A673 (cell line): ENCODE data around the gene RICTOR. TPM values are rescaled to one million over a fixed set of nuclear protein-coding genes. Genes with fewer than 3 reads are reported as not detected.

Experiments used
- BruUV-seq: library from RNA; stranded (reverse); fragments of 400-500 nt; replicated peaks from 2 replicates; lab custom pipeline; 2021; lab: Mats Ljungman, UMichigan
- CTCF ChIA-PET: fragments of 300-600 bp; sonication (Branson Sonifier 250); formaldehyde crosslinking; loops from one replicate; lab custom pipeline; 2022; ENCODE audit warnings: antibody characterized with exemption; lab: Charles Lee
- POLR2A ChIA-PET: fragments of 300-600 bp; sonication (Branson Sonifier 250); formaldehyde crosslinking; loops from one replicate; lab custom pipeline; 2022; ENCODE audit warnings: antibody characterized with exemption; ENCODE audit not compliant: low non-redundant PET; lab: Charles Lee
- DNase-seq: peaks from one replicate; pipeline ENCODE4 v3.0.0-alpha.2; 2015; ENCODE audit warnings: low spot score
- H3K27ac ChIP-seq: fragments of 200-600 bp; sonication (generic); 2 replicates; pipeline ENCODE4 v1.5.1; 2016; ENCODE audit warnings: mixed run types, low read depth, mild to moderate bottlenecking, mixed read lengths, antibody characterized with exemption, low read length; ENCODE audit not compliant: poor library complexity, severe bottlenecking
- H3K27me3 ChIP-seq: fragments of 200-600 bp; sonication (generic); replicated peaks from 2 replicates; pipeline ENCODE4 v1.6.1; 2017; ENCODE audit warnings: mixed run types, low read depth, mild to moderate bottlenecking, mixed read lengths, antibody characterized with exemption, low read length; ENCODE audit not compliant: insufficient read depth, poor library complexity
- H3K36me3 ChIP-seq: fragments of 200-600 bp; sonication (generic); 2 replicates; pipeline ENCODE4 v1.6.1; 2016; ENCODE audit warnings: mixed run types, mild to moderate bottlenecking, mixed read lengths, antibody characterized with exemption, low read length; ENCODE audit not compliant: insufficient read depth, poor library complexity, severe bottlenecking
- H3K4me1 ChIP-seq: fragments of 200-600 bp; sonication (generic); 2 replicates; pipeline ENCODE4 v1.6.1; 2017; ENCODE audit warnings: mixed run types, mild to moderate bottlenecking, mixed read lengths, antibody characterized with exemption, low read length; ENCODE audit not compliant: insufficient read depth, poor library complexity, severe bottlenecking
- H3K4me3 ChIP-seq: fragments of 200-600 bp; sonication (generic); 2 replicates; pipeline ENCODE4 v1.5.1; 2016; ENCODE audit warnings: low read depth, mixed run types, mild to moderate bottlenecking, mixed read lengths, low read length; ENCODE audit not compliant: poor library complexity, severe bottlenecking
- H3K9me3 ChIP-seq: fragments of 200-600 bp; sonication (generic); 2 replicates; pipeline ENCODE4 v1.6.1; 2016; ENCODE audit warnings: mixed run types, low read depth, mild to moderate bottlenecking, mixed read lengths, antibody characterized with exemption, low read length; ENCODE audit not compliant: poor library complexity, severe bottlenecking
- EZH2 ChIP-seq: fragments of 200-600 bp; sonication (generic); IDR thresholded peaks from 2 replicates; pipeline ENCODE4 v1.6.1; 2017; ENCODE audit warnings: borderline replicate concordance, low read depth, mild to moderate bottlenecking, mixed read lengths, antibody characterized with exemption, low read length; ENCODE audit not compliant: poor library complexity, severe bottlenecking
- intact Hi-C: fragments of 100-400 bp; cut with micrococcal nuclease; formaldehyde crosslinking; loops from one replicate; pipeline ENCODE4 v1.10.0; 2022; ENCODE audit not compliant: unreplicated experiment
- total RNA-seq: library from RNA; stranded (reverse); gene quantifications from 2 replicates; pipeline ENCODE4 v1.2.3, GENCODE V29; 2021
- TF ChIP-seq, protein P1 (sequence below): fragments of 300-800, 200-600 bp; sonication (generic); conservative IDR thresholded peaks from 2 replicates; pipeline ENCODE4 v1.5.1; 2017; ENCODE audit warnings: low read depth, mild to moderate bottlenecking, antibody characterized with exemption, low read length, moderate library complexity, mixed read lengths

The RICTOR gene
- total RNA-seq, 1 experiment from 2014 or later = 23.3 TPM

DNA sequence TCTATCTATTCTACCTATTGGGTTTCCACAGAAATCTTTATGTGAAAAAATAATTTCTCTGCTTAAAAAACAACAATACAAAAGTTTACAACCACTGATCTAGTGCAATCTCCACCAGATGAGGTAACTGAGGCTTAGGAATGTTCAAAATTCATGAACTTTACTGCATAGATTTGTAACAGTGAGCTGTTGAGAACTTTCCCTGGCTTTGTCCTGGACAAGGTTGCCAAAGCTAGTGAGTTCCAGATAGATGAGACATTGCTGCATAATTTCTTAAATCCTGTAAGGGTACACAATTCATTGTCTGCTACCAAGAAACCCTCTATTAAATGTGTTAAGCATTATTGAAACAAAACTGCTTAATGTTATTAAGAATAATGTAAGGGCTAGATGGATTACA, 125.7 kb downstream of the RICTOR start:
- TF ChIP-seq, protein P1, sequence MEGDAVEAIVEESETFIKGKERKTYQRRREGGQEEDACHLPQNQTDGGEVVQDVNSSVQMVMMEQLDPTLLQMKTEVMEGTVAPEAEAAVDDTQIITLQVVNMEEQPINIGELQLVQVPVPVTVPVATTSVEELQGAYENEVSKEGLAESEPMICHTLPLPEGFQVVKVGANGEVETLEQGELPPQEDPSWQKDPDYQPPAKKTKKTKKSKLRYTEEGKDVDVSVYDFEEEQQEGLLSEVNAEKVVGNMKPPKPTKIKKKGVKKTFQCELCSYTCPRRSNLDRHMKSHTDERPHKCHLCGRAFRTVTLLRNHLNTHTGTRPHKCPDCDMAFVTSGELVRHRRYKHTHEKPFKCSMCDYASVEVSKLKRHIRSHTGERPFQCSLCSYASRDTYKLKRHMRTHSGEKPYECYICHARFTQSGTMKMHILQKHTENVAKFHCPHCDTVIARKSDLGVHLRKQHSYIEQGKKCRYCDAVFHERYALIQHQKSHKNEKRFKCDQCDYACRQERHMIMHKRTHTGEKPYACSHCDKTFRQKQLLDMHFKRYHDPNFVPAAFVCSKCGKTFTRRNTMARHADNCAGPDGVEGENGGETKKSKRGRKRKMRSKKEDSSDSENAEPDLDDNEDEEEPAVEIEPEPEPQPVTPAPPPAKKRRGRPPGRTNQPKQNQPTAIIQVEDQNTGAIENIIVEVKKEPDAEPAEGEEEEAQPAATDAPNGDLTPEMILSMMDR = no peak
- TF ChIP-seq EZH2 = no peak
- H3K9me3 ChIP-seq = no peaks in the 10 kb centered on the region
- no TSS peak for BruUV-seq
- CTCF ChIA-PET = interaction anchor here (0.6 kb wide), 1 partner anchor 636 kb away, joined by 4 read pairs; no protein-coding TSS in a partner anchor
- peaks cover 3% of the 10 kb centered on the region for H3K4me1 ChIP-seq
- peaks cover 59% of the 10 kb centered on the region for H3K36me3 ChIP-seq
- POLR2A ChIA-PET = interaction anchor here (0.7 kb wide), 1 partner anchor 571 kb away, joined by 3 read pairs; no protein-coding TSS in a partner anchor
- H3K27ac ChIP-seq = no peak overlapping the region
- no peak for DNase-seq
- no peak overlapping the region for H3K4me3 ChIP-seq
- H3K27me3 ChIP-seq = no peaks in the 10 kb centered on the region
- intact Hi-C loops = no loop called here

DNA sequence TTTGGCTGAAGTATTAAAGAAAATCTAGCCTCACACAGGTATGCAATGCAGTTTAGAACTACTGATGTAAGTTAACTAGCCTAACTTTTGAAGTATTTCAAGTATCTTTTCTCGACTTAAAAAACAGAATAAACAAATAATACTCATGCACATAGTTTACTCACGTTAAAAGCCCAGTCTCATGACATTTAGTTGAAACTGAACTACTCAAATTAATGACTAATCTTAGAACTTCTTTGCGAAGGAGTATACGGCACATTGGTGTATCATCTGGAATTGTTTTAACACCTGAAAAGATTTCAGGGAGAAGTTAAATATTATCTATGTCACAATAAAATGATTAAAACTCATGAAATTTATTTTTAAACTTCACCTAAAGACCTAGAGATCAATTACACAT, 129.9 kb downstream of the RICTOR start:
- H3K27ac ChIP-seq = no peak overlapping the region
- BruUV-seq = no TSS peak
- intact Hi-C loops = no loop called here
- H3K36me3 ChIP-seq = peaks cover 40% of the 10 kb centered on the region
- peaks cover 19% of the 10 kb centered on the region for H3K4me1 ChIP-seq
- H3K27me3 ChIP-seq = no peaks in the 10 kb centered on the region
- ChIA-PET POLR2A (no interaction called here), CTCF (no interaction called here)
- no peak overlapping the region for H3K4me3 ChIP-seq
- no peaks in the 10 kb centered on the region for H3K9me3 ChIP-seq
- no peak for TF ChIP-seq EZH2
- TF ChIP-seq, protein P1 = no peak
- DNase-seq = no peak

DNA sequence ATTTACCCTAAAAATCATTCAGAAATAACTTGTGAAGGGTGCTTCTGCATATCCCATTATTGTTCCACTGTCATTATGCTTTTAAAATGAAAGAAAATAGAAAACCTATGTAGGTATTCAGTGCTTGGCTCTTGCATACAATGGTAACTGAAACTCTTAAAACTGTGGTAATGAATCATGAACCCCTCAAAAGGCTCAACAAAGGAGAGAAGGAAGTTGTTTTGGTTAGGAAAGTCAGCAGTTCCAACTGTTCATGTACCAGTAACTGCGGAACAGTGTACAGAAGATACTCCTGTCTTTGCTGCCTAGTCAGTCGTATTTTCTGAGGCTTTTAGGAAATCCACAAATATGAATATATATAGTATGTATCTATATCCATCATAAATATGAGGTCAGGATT, 132.3 kb downstream of the RICTOR start:
- Histone ChIP-seq H3K36me3 (peaks cover 32% of the 10 kb centered on the region), H3K4me1 (peaks cover 32% of the 10 kb centered on the region), H3K27me3 (no peaks in the 10 kb centered on the region), H3K27ac (no peak overlapping the region), H3K4me3 (no peak overlapping the region), H3K9me3 (no peaks in the 10 kb centered on the region)
- CTCF ChIA-PET = no interaction called here
- no peak for DNase-seq
- intact Hi-C loops = no loop called here
- BruUV-seq = no TSS peak
- POLR2A ChIA-PET = no interaction called here
- TF ChIP-seq EZH2 = no peak
